ENCODE results near the gene STIM2. TPM values are rescaled to one million over a fixed set of nuclear protein-coding genes. Genes with fewer than 3 reads are reported as not detected.

The STIM2 gene
- total RNA-seq, 2 donors from 2014 or later = 23.2 to 24.5 TPM

DNA sequence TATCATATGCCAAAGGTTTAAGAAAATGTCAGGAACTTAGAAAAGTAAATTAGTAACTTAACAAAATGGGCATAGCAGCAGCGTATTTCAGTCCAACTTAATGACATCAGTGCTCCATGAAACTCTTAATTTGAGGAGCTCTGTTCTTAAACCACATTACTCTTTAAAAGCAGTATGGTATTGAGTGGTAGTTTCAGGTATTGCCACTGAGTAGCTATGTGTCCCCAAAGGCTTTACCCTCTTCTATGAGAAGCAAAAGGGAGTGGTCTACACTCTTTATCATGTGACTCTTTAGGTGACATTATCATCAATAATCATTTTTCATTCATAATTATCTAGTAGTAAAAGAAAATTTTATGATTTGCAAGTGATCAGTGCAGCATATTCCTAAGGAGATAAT, 158.3 kb downstream of the STIM2 start:
- Mint-ChIP-seq H3K27me3 (ENCODE audit: insufficient read depth) (no peaks in the 10 kb centered on the region), H3K27ac (no peak overlapping the region), H3K36me3 (ENCODE audit: low read depth) (peaks cover 36% of the 10 kb centered on the region), H3K9me3 (no peaks in the 10 kb centered on the region), H3K4me3 (no peak overlapping the region), H3K4me1 (peaks cover 38% of the 10 kb centered on the region)
- Histone ChIP-seq H3K9ac (ENCODE audit: extremely low read depth, low read length, poor library complexity, severe bottlenecking) (no peak overlapping the region), H3K27me3 (ENCODE audit: control insufficient read depth, insufficient read depth, low read length, poor library complexity, severe bottlenecking) (no peaks in the 10 kb centered on the region), H3K36me3 (ENCODE audit: control insufficient read depth, insufficient read depth, low read length) (no peaks in the 10 kb centered on the region), H3K9me3 (ENCODE audit: control insufficient read depth, low read length) (no peaks in the 10 kb centered on the region), H3K4me1 (ENCODE audit: control insufficient read depth, insufficient read depth, low read length) (peaks cover 5% of the 10 kb centered on the region), H3K4me3 (ENCODE audit: low read length) (no peak overlapping the region), H3K27ac (ENCODE audit: low read depth, low read length) (no peak overlapping the region)
- TF ChIP-seq CTCF (conservative IDR thresholded peaks at IDR 0.05) = no peak
- 93% methylated on average over 1 of the region's 1 CpG; no CpG with 5 or more reads in 1 of the 2 experiments for WGBS, 2 experiments (ENCODE audit: insufficient coverage in 1 of 2, insufficient read length in 1 of 2)
- DNase-seq = no peak

- H3K36me3 Mint-ChIP-seq (ENCODE audit: low read depth) = peaks cover 36% of the 10 kb centered on the region
- H3K27me3 ChIP-seq (ENCODE audit: control insufficient read depth, insufficient read depth, low read length, poor library complexity, severe bottlenecking) = no peaks in the 10 kb centered on the region
- no peaks in the 10 kb centered on the region for H3K36me3 ChIP-seq (ENCODE audit: control insufficient read depth, insufficient read depth, low read length)
- no peak for TF ChIP-seq CTCF (conservative IDR thresholded peaks at IDR 0.05)
- H3K4me1 Mint-ChIP-seq = peaks cover 37% of the 10 kb centered on the region
- H3K9ac ChIP-seq (ENCODE audit: extremely low read depth, low read length, poor library complexity, severe bottlenecking) = no peak overlapping the region
- peaks cover 5% of the 10 kb centered on the region for H3K4me1 ChIP-seq (ENCODE audit: control insufficient read depth, insufficient read depth, low read length)
- 100% methylated on average over 1 of the region's 1 CpG; no CpG with 5 or more reads in 1 of the 2 experiments for WGBS, 2 experiments (ENCODE audit: insufficient coverage in 1 of 2, insufficient read length in 1 of 2)
- no peak overlapping the region for H3K27ac Mint-ChIP-seq
- no peak overlapping the region for H3K27ac ChIP-seq (ENCODE audit: low read depth, low read length)
- no peak overlapping the region for H3K4me3 Mint-ChIP-seq
- H3K27me3 Mint-ChIP-seq (ENCODE audit: insufficient read depth) = no peaks in the 10 kb centered on the region
- no peaks in the 10 kb centered on the region for H3K9me3 ChIP-seq (ENCODE audit: control insufficient read depth, low read length)
- H3K4me3 ChIP-seq (ENCODE audit: low read length) = no peak overlapping the region
- no peaks in the 10 kb centered on the region for H3K9me3 Mint-ChIP-seq
- DNase-seq = no peak
Measured at GRCh38 chr4:27019766-27020165, 159.1 kb downstream of the STIM2 start.

- Mint-ChIP-seq H3K36me3 (ENCODE audit: low read depth) (peaks cover 36% of the 10 kb centered on the region), H3K27ac (no peak overlapping the region), H3K4me3 (no peak overlapping the region), H3K9me3 (no peaks in the 10 kb centered on the region), H3K27me3 (ENCODE audit: insufficient read depth) (no peaks in the 10 kb centered on the region), H3K4me1 (peaks cover 35% of the 10 kb centered on the region)
- TF ChIP-seq CTCF (conservative IDR thresholded peaks at IDR 0.05) = no peak
- Histone ChIP-seq H3K4me1 (ENCODE audit: control insufficient read depth, insufficient read depth, low read length) (peaks cover 5% of the 10 kb centered on the region), H3K4me3 (ENCODE audit: low read length) (no peak overlapping the region), H3K9ac (ENCODE audit: extremely low read depth, low read length, poor library complexity, severe bottlenecking) (no peak overlapping the region), H3K27ac (ENCODE audit: low read depth, low read length) (no peak overlapping the region), H3K9me3 (ENCODE audit: control insufficient read depth, low read length) (no peaks in the 10 kb centered on the region), H3K36me3 (ENCODE audit: control insufficient read depth, insufficient read depth, low read length) (no peaks in the 10 kb centered on the region), H3K27me3 (ENCODE audit: control insufficient read depth, insufficient read depth, low read length, poor library complexity, severe bottlenecking) (no peaks in the 10 kb centered on the region)
- DNase-seq = no peak
- 91% methylated on average over 4 of the region's 4 CpGs; no CpG with 5 or more reads in 1 of the 2 experiments for WGBS, 2 experiments (ENCODE audit: insufficient coverage in 1 of 2, insufficient read length in 1 of 2)
Measured at GRCh38 chr4:27020203-27020602, 159.6 kb downstream of the STIM2 start.
